Neural cell (in vitro differentiated cells): Measurements from ENCODE around the gene DPP6. TPM values are rescaled to one million over a fixed set of nuclear protein-coding genes. Genes with fewer than 3 reads are reported as not detected.
"Not testable (repeated sequence)": the region's sequence is repeated elsewhere in the genome, so short reads cannot be mapped to it uniquely, and the experiment has no call there.

Source experiments
- H2AFZ ChIP-seq: fragments of 200-600, 300-800 bp; sonication (generic), shearing (Covaris generic); 2 replicates; pipeline ENCODE4 v1.6.0; 2014; ENCODE audit warnings: low read depth, mild to moderate bottlenecking, antibody characterized with exemption, low read length, moderate library complexity
- H3F3A ChIP-seq: fragments of 200-600 bp; shearing (Covaris generic); 2 replicates; pipeline ENCODE4 v1.6.1; 2016; ENCODE audit warnings: mild to moderate bottlenecking, moderate library complexity, mixed read lengths, antibody characterized with exemption, low read length; ENCODE audit not compliant: insufficient read depth, poor library complexity, severe bottlenecking
- H3K27ac ChIP-seq: fragments of 200-600, 300-800 bp; sonication (generic), shearing (Covaris generic); 2 replicates; pipeline ENCODE4 v1.5.1; 2014; ENCODE audit warnings: mild to moderate bottlenecking, low read length, moderate library complexity
- H3K27me3 ChIP-seq: fragments of 300-800, 200-600 bp; sonication (generic), shearing (Covaris generic); 2 replicates; pipeline ENCODE4 v1.6.0; 2014; ENCODE audit warnings: mild to moderate bottlenecking, low read depth, low read length, moderate library complexity; ENCODE audit not compliant: insufficient read depth
- H3K36me3 ChIP-seq: fragments of 300-800, 200-600 bp; sonication (generic), shearing (Covaris generic); 2 replicates; pipeline ENCODE4 v1.5.1; 2014; ENCODE audit warnings: mild to moderate bottlenecking, antibody characterized with exemption, low read length, moderate library complexity; ENCODE audit not compliant: insufficient read depth
- H3K4me2 ChIP-seq: fragments of 300-800, 200-600 bp; sonication (generic), shearing (Covaris generic); 2 replicates; pipeline ENCODE4 v1.6.0; 2014; ENCODE audit warnings: mild to moderate bottlenecking, low read length
- H3K4me3 ChIP-seq: fragments of 300-800, 200-600 bp; sonication (generic), shearing (Covaris generic); 2 replicates; pipeline ENCODE4 v1.5.1; 2014; ENCODE audit warnings: mild to moderate bottlenecking, low read length, moderate library complexity
- H3K79me2 ChIP-seq: fragments of 200-600 bp; shearing (Covaris generic); replicated peaks from 2 replicates; pipeline ENCODE4 v1.6.0; 2014; ENCODE audit warnings: mild to moderate bottlenecking, low read length, moderate library complexity; ENCODE audit not compliant: insufficient read depth
- H3K9ac ChIP-seq: fragments of 300-800, 200-600 bp; sonication (generic), shearing (Covaris generic); 2 replicates; pipeline ENCODE4 v1.6.1; 2016; ENCODE audit warnings: mild to moderate bottlenecking, low read length, mixed read lengths
- H3K9me2 ChIP-seq: fragments of 200-600 bp; shearing (Covaris generic); 2 replicates; pipeline ENCODE4 v1.6.1; 2016; ENCODE audit warnings: mild to moderate bottlenecking, low read length, mixed read lengths; ENCODE audit not compliant: insufficient read depth
- H3K9me3 ChIP-seq: fragments of 200-600, 300-800 bp; sonication (generic), shearing (Covaris generic); 2 replicates; pipeline ENCODE4 v1.6.1; 2016; ENCODE audit warnings: mild to moderate bottlenecking, mixed run types, low read length, moderate library complexity, mixed read lengths
- H4K20me1 ChIP-seq: fragments of 200-600 bp; shearing (Covaris generic); 2 replicates; pipeline ENCODE4 v1.6.1; 2016; ENCODE audit warnings: mild to moderate bottlenecking, mixed run types; ENCODE audit not compliant: insufficient read depth
- CTCF ChIP-seq: fragments of 450-650 bp; IDR thresholded peaks from 2 replicates; pipeline ENCODE4 v1.5.1; 2014; ENCODE audit warnings: antibody characterized with exemption, mild to moderate bottlenecking, moderate library complexity; ENCODE audit not compliant: poor library complexity, severe bottlenecking
- polyA minus RNA-seq: library from RNA; depleted of rRNA, polyadenylated mRNA; stranded (reverse); fragments of >200 nt; gene quantifications from 2 replicates; pipeline ENCODE4 v1.2.3, GENCODE V29; 2014
- polyA plus RNA-seq: library from polyadenylated mRNA; depleted of rRNA; stranded (reverse); fragments of >200 nt; gene quantifications from 2 replicates; pipeline ENCODE4 v1.2.3, GENCODE V29; 2014

The DPP6 gene
- polyA plus RNA-seq (20.4 and 21.8 TPM in 2 replicates), polyA minus RNA-seq (49.2 and 53.1 TPM in 2 replicates)

DNA sequence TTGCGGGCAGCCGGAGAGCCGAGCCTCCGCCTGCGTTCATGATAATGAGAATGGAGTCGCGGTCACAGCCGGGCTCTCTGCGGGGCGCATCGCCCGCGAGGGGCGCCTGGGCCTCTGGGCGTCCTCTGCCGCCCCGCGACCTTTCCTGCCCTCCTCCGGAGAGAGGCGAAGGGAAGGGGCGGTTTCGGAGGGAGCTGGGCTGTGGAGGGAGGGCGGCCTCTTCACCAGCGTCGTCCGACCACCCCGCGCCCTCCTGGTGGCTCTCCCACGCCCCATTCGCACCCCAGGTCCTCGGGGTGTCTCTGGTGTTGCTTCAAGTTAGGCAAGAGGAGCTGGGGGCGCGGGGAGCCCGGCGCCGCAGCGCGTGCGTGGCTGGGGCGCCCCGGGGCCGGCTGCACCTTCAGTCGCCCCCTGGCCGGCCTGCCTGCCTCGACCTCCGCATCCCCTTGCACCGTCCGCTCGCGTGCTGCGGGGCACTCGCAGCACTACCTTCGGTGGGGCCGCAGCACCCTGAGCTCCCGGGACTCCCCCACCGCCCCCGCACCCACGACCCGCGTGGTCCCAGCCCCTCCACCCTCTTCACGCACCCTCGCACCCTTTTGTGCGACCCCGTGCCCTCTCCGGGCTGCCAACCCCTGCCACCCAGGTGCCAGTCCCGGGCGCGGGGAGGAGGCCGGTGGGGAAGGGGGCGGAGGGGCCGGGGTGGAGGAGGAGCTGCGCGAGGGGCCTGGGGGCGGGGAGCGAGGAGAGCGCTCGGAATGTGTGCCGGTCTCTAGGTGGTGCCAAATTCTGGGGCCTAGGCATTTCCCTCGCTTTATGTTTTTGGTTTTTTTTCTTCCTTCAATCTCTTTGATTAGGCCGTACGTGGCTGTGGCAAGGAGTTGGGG, at the start of gene DPP6:
TSS of gene DPP6 (plus strand) at position 756 of the 887 bp plus-strand sequence.
- peak within 1 kb of the TSS; percentile 57 for H3K9ac ChIP-seq
- H3K27ac ChIP-seq, H3K4me2 ChIP-seq, H3F3A ChIP-seq, H3K36me3 ChIP-seq, H3K79me2 ChIP-seq, H3K9me2 ChIP-seq, H4K20me1 ChIP-seq, H3K27me3 ChIP-seq, H3K9me3 ChIP-seq: not testable (repeated sequence)
- peak within 1 kb of the TSS; percentile 65 for H3K4me3 ChIP-seq
- peak within 1 kb of the TSS; percentile 8 for H2AFZ ChIP-seq
- peak; percentile 37 for TF ChIP-seq CTCF

DNA sequence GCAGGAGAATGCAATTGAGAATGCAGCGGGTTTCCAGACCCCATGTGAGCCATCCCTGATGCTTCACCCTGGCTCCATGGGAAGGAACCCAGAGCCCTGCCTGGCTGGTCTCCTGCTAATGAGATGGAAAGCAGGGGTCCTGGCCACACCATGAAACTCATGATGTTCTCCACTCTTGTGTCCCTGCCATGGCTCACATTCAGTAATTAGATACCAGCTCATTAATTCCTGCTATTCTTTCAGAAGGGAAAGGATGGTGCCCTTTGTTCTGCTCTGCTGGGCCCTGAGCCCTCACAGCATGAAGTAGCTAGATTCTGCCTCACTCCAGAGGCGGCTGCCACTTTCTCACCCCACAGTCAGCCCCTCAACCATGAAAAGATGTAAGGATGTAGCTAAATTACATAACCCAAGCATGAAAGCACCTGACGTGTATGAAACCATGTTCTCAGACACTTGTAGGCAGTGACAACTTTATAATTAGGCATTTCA, 42.7 kb upstream of the DPP6 start:
- not testable (repeated sequence) for H3K36me3 ChIP-seq, H3K9me2 ChIP-seq, H3K4me3 ChIP-seq, H3K9me3 ChIP-seq, H2AFZ ChIP-seq, H3K9ac ChIP-seq, H4K20me1 ChIP-seq, H3K27ac ChIP-seq, H3K79me2 ChIP-seq, H3K27me3 ChIP-seq, H3F3A ChIP-seq, H3K4me2 ChIP-seq

DNA sequence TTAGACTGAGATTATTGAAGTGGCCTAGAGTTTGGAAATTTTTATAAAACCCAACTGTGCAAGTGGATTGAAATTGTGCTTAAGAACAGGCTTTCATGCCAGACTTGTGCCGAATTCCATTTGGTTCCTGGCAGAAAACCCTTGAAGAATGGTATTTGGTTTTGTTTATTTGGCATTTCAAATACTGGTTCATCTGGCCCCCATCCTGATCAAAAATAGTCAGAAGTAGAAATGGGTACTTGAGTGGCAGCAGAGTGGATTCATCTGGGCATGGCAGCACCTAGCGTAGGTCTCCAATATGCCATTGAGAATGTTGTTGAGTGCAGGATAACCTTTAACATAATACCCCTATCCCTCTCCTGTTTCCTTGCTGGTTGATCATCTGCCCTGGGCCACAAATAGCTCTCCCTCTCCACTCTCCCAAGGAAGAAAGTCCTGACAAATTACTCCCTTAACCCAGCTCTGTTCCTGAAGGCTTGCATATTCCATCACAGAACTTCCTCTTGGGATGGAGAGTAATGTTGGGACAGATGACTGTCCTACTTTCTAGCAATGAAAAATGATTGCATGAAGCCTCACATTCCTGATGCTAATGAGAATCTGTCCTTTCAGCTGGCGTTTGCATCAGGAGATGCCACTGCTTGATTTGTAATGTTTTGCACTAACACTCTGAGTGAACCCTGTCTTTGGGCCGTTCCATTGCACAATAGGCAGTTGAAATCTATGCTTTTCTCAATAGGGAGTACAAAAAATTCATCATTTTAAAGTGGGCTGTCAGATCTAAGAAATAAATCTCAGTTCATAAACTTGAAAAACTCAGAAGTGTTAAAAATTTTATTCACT, 41.3 kb upstream of the DPP6 start:
- not testable (repeated sequence) for H3K36me3 ChIP-seq, H3K27ac ChIP-seq

DNA sequence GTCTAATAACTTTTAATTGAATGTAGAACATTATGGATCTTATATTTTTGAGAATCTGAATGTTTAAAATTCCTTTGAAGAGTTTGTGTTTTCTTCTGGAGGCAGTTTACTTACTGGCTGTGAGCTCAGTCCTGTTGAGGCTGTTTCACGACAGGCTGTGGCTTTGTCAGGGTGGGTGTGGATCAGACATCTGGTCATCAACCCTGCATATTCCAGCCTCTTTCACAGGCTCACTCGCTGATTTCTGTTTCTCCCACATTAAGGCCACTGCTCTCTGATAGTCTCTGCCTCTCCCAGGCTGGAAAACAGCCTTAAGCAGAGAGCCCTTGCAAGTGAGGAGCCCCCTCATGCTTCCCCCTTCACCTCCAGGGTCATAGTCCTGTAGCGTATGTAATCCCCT, 39.4 kb upstream of the DPP6 start:
- not testable (repeated sequence) for H4K20me1 ChIP-seq, H3K4me2 ChIP-seq, H3K9me2 ChIP-seq, H3F3A ChIP-seq, H3K27ac ChIP-seq, H3K27me3 ChIP-seq, H3K9me3 ChIP-seq, H2AFZ ChIP-seq, H3K79me2 ChIP-seq, H3K4me3 ChIP-seq, H3K36me3 ChIP-seq, H3K9ac ChIP-seq

More for the DNA sequence above, 41.3 kb upstream of the DPP6 start:
- not testable (repeated sequence) for H3K27me3 ChIP-seq, H3K79me2 ChIP-seq, H3K4me2 ChIP-seq, H3K4me3 ChIP-seq, H3F3A ChIP-seq, H4K20me1 ChIP-seq, H3K9ac ChIP-seq, H3K9me3 ChIP-seq, H3K9me2 ChIP-seq, H2AFZ ChIP-seq

GRCh38 chr7:154015636-154016035, 36.6 kb upstream of the DPP6 start:
- not testable (repeated sequence) for H3F3A ChIP-seq, H3K36me3 ChIP-seq, H4K20me1 ChIP-seq, H3K9me3 ChIP-seq, H3K9me2 ChIP-seq, H3K4me3 ChIP-seq, H3K9ac ChIP-seq, H2AFZ ChIP-seq, H3K27me3 ChIP-seq, H3K27ac ChIP-seq, H3K4me2 ChIP-seq, H3K79me2 ChIP-seq

GRCh38 chr7:154018354-154018753, 33.8 kb upstream of the DPP6 start:
- H3K9me2 ChIP-seq, H3K27ac ChIP-seq, H3K36me3 ChIP-seq, H3K4me2 ChIP-seq, H3K9me3 ChIP-seq, H3K9ac ChIP-seq, H3K79me2 ChIP-seq, H3K4me3 ChIP-seq, H3K27me3 ChIP-seq, H2AFZ ChIP-seq, H4K20me1 ChIP-seq, H3F3A ChIP-seq: not testable (repeated sequence)

DNA sequence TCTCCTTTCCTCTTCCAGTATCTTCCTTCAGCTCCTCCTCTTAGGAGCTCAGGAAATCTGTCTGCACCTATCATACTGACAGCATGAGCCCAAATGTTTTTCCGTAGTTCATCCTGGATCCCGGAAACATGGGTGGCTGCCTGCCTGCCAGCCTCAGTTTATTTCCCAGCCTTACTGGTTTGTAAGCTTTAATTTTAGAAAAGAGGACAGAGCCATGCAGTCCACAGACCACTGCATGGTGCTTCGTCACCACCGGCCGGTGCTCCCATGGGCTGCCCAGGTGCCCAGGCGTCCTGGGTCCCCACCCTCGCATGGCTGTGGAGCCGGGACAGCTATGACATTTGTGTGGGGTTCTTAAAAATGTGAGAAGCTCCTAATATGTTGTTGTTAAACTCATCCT, 24.4 kb upstream of the DPP6 start:
- H3K4me2 ChIP-seq, H2AFZ ChIP-seq, H3K36me3 ChIP-seq, H3K9me2 ChIP-seq, H3K27me3 ChIP-seq, H3F3A ChIP-seq, H3K27ac ChIP-seq, H3K79me2 ChIP-seq, H3K9ac ChIP-seq, H4K20me1 ChIP-seq, H3K9me3 ChIP-seq, H3K4me3 ChIP-seq: not testable (repeated sequence)
